Loucy (cell line): ENCODE data around the gene PFDN4.
A peak's percentile ranks its signal among the peaks of the same experiment; 100 is the strongest.

Experiments used
- CTCF ChIP-seq: fragments of 200-600 bp; sonication (generic); conservative IDR thresholded peaks from 2 replicates; pipeline ENCODE4 v1.5.1; 2014; ENCODE audit warnings: mild to moderate bottlenecking, antibody characterized with exemption, low read length
- EZH2phosphoT487 ChIP-seq: fragments of 200-600 bp; IDR thresholded peaks from 2 replicates; pipeline ENCODE4 v1.6.1; 2018; ENCODE audit warnings: antibody characterized with exemption, mild to moderate bottlenecking, moderate library complexity, borderline replicate concordance

- TF ChIP-seq CTCF, result 0 out of 2 replicates have a peak, but pooled peaks have one; percentile 9
- TF ChIP-seq EZH2phosphoT487, result no peak
Observed at GRCh38 chr20:54209216-54209813, 1.4 kb downstream of the PFDN4 start.
